GM19043 (cell line): Measurements from ENCODE around the gene DAD1.
"Not testable (repeated sequence)": the region's sequence is repeated elsewhere in the genome, so short reads cannot be mapped to it uniquely, and the experiment has no call there.

Source experiments
- ATAC-seq: cut with Tn5 transposase; IDR thresholded peaks from one replicate; pipeline ENCODE4 v1.9.1; 2021; ENCODE audit warnings: low read depth; ENCODE audit not compliant: unreplicated experiment

DAD1 gene

GRCh38 chr14:22553861-22554497 is 35.0 kb downstream of the DAD1 start:
- not testable (repeated sequence) for ATAC-seq

DNA sequence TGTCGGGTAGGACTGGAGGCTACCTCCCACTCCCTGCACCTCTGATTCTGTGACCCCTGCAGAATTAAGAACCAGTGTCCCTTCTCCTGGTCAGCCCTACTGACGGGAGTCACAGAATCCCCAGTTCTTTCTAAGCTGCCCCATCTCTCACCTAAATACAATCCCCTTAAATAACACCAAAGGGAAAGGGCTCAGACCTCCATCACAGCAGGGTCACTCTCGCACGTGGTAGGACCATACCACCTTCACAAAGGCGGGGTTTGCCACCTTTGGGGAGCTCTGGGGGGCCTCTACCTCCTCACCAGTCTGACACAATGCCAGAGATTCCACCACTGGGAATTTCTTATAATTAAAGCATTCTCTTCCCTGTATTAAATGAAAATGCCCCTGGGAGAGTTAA is 35.6 kb downstream of the DAD1 start:
- ATAC-seq = no peak

GRCh38 chr14:22552827-22553076 is 36.3 kb downstream of the DAD1 start:
- ATAC-seq = no peak

- ATAC-seq = no peak
Observed at GRCh38 chr14:22552001-22552826, 36.8 kb downstream of the DAD1 start.

GRCh38 chr14:22551605-22551997 is 37.4 kb downstream of the DAD1 start:
- ATAC-seq = no peak

GRCh38 chr14:22549981-22550673 is 38.9 kb downstream of the DAD1 start:
- ATAC-seq = no peak

- no peak for ATAC-seq
Observed at GRCh38 chr14:22549324-22549962, 39.6 kb downstream of the DAD1 start.

DNA sequence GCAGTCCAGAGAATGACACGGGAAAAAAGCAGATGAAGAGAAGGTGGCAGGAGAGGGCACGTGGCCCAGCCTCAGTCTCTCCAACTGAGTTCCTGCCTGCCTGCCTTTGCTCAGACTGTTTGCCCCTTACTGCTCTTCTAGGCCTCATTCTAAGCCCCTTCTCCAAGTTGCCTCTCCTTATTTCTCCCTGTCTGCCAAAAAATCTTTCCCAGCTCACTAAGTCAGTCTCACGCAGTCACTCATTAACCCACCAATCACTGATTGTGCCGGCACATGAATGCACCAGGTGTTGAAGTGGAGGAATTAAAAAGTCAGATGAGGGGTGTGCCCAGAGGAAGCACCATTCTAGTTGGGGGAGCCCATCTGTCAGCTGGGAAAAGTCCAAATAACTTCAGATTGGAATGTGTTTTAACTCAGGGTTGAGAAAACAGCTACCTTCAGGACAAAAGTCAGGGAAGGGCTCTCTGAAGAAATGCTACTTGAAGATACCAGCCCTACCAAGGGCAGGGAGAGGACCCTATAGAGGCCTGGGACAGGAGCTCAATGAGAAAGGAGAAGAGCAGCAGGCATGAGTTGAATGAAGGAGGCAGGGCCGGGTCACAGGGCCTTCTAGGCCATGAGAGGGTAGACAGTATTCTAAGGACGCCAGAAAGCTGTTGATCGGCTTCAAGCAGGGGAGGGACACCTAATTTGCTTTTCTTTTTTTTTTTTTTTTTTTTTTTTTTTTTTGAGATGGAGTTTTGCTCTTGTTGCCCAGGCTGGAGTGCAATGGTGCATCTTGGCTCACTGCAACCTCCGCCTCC is 40.9 kb downstream of the DAD1 start:
- no peak for ATAC-seq

GRCh38 chr14:22547313-22547947 is 41.6 kb downstream of the DAD1 start:
- no peak for ATAC-seq

- no peak for ATAC-seq
Observed at GRCh38 chr14:22546722-22547071, 42.3 kb downstream of the DAD1 start.

DNA sequence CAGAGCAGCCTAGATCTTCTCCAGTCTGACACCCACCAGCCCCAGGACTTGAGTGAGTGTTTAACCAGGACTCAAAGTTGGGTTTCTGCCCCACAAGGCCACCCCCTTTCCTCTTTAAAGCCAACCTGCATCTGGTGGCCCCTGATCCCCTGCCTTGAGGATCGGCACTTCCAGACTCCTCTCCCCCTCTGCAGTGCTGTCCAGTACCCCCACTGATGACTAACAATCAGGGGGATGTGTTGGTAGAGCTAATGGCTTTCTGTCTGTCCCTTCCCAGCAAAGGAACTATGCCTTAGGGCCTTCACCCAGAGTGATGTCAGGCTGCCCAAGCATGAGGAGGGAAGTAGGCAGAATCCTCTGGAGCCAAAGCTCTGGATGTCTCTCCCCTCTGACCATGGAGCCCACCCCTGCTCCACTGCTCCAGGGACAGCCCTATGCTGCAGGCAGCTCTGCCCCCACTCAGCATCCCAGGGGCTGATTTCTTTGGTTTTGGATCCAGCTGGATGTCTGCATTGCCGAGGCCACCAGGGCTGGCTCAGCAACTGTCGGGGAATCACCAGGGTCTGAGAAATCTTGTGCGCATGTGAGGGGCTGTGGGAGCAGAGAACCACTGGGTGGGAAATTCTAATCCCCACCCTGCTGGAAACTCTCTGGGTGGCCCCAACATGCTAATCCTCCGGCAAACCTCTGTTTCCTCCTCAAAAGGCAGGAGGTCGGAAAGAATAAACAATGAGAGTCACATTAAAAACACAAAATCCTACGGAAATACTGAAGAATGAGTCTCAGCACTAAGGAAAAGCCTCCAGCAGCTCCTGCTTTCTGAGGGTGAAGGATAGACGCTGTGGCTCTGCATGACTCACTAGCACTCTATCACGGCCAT is 42.9 kb downstream of the DAD1 start:
- ATAC-seq = no peak

- no peak for ATAC-seq
Observed at GRCh38 chr14:22544881-22545420, 44.1 kb downstream of the DAD1 start.

GRCh38 chr14:22544406-22544805 is 44.6 kb downstream of the DAD1 start:
- ATAC-seq = no peak

DNA sequence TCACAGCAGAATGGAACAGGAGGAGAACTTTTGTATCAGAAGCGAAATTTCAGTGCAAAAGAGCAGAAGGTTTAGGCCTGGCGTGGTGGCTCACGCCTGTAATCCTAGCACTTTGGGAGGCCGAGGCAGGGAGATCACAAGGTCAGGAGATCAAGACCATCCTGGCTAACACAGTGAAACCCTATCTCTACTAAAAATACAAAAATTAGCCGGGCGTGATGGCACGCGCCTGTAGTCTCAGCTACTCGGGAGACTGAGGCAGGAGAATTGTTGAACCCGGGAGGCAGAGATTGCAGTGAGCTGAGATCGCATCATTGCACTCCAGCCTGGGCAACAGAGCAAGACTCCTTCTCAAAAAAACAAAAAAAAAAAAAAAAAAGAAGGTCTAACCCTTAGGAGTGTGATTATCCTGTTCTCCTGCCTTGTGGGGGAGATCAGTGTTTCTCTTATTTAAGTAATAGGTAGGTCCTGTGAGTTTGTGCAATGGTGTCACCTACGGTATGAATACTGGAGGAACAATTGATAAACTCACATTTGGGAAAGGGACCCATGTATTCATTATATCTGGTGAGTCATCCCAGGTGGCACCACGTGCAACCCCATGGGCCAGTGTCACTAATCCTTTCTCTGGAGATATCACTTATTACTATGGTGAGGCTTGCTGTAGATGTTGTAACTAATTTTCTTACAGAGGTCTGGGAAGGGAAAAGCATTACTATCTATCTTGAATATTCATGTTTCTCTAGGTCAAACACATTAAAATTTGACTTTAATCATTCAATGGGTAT is 45.3 kb downstream of the DAD1 start:
- not testable (repeated sequence) for ATAC-seq

GRCh38 chr14:22542360-22542759 is 46.7 kb downstream of the DAD1 start:
- ATAC-seq = no peak

- no peak for ATAC-seq
Observed at GRCh38 chr14:22541721-22542120, 47.3 kb downstream of the DAD1 start.

DNA sequence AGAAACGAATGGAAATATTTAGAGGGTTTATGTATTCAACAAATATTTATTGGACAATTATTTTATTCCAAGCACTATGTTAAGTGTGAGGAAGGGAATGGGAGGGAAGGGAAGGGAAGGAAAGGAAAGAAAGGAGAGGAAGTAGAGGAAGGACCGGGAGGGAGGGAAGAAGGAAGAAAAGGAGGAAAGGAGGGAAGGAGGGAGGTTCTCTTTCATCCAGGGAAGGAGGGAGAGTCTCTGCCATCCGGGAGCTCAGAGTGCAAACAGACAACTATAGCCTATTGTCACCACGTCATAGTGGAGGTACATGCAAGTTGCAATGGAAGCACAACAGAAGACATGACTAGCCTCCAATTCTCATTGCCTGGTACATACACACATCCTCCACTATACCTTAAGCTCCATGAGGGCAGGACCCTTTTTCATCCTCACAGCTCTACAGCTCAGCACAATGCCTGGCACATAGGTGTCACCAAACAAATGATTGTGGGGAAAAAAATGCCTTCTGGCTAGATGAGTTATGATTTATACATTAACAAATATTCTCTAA is 48.1 kb downstream of the DAD1 start:
- no peak for ATAC-seq

GRCh38 chr14:22540293-22540692 is 48.7 kb downstream of the DAD1 start:
- no peak for ATAC-seq
